HAP-1 (cell line): ENCODE results near the gene ARHGAP10.
A peak's percentile ranks its signal among the peaks of the same experiment; 100 is the strongest.

ENCODE experiments used
- DNase-seq, 2 experiments: peaks; one replicate each; pipeline ENCODE4 v3.0.0-alpha.2; 2016 to 2020; ENCODE audit warnings: low spot score in 2 of 2
- H3K27me3 ChIP-seq: fragments of 250-450 bp; sonication (Bioruptor Pico); 2 replicates; pipeline ENCODE4 v1.5.1; 2020; ENCODE audit warnings: low read depth, mild to moderate bottlenecking, moderate library complexity
- H3K36me3 ChIP-seq: fragments of 250-450 bp; sonication (Bioruptor Pico); replicated peaks from 2 replicates; pipeline ENCODE4 v1.5.1; 2020; ENCODE audit warnings: mild to moderate bottlenecking
- H3K4me1 ChIP-seq: fragments of 250-450 bp; sonication (Bioruptor Pico); 2 replicates; pipeline ENCODE4 v1.5.1; 2020; ENCODE audit warnings: mild to moderate bottlenecking
- H3K4me3 ChIP-seq: fragments of 250-450 bp; sonication (Bioruptor Pico); 2 replicates; pipeline ENCODE4 v1.5.1; 2020; ENCODE audit warnings: mild to moderate bottlenecking, moderate library complexity
- H3K9me3 ChIP-seq: fragments of 250-450 bp; sonication (Bioruptor Pico); 2 replicates; pipeline ENCODE4 v1.5.1; 2020; ENCODE audit warnings: mild to moderate bottlenecking, moderate library complexity
- in situ Hi-C: fragments of 300-500 bp; cut with MboI; formaldehyde crosslinking; loops from 3 replicates; pipeline ENCODE4 v1.14.3; 2020; ENCODE audit warnings: low sequenced_read_pairs, inconsistent platforms, mixed read lengths

The ARHGAP10 gene

DNA sequence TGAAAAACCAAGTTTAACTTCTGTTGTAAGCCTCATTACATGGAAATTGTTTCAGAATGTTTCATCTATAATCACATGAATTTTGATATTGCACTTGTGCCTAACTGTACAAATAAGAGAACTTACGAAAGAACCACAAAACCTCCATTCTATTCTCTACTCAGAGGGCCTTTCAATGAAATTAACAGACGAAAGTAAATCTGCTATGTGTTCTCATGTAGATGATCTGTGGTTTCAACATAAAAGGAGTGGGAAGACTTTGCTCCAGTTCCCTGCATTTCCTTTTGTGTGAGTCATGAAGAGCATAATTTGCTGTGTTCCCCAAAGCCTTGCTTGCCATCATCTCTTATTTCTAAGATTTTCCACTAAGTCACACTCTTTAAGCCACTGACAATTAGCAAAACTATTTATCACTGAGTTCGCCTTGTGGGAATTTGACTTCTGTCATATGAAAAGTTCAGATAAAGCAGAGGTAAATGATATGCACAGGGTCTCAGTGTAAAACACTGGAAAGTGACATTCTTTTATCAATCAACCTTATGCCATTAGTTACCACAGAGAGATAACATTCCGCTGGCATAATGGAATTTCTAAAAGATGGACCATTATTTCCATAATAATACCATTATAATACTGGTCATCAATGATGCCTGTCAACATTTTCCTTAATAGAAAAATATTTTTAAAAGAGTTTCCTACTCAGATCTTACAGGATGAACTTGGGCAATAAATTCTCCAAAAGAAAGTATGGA is 380.5 kb downstream of the ARHGAP10 start:
- Histone ChIP-seq H3K4me3 (no peak overlapping the region), H3K9me3 (no peaks in the 10 kb centered on the region), H3K27me3 (no peaks in the 10 kb centered on the region), H3K36me3 (no peaks in the 10 kb centered on the region), H3K4me1 (peaks cover 33% of the 10 kb centered on the region)
- in situ Hi-C loops: no loop called here
- DNase-seq: peak; percentile 48 to 99

DNA sequence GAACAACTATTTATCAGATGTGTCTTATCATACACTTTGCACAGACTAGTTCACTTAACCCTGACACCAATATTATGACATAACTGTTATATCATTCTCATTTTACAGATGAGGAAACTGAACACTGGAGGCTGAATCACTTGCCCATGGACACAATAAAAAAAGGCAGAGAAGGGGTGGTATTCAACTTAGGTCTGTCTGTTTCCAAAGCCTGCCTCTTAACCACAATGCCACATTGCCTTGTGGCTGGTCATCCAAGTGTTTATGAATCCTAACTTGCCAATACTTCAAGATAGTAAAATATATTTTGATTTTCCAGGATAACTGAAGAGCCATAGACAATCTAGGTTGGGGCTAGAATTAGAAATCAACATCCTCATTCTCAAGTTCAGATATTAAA is 382.5 kb downstream of the ARHGAP10 start:
- no peaks in the 10 kb centered on the region for H3K36me3 ChIP-seq
- H3K27me3 ChIP-seq: no peaks in the 10 kb centered on the region
- no peak for DNase-seq
- peaks cover 33% of the 10 kb centered on the region for H3K4me1 ChIP-seq
- H3K4me3 ChIP-seq: no peak overlapping the region
- in situ Hi-C loops: no loop called here
- no peaks in the 10 kb centered on the region for H3K9me3 ChIP-seq

DNA sequence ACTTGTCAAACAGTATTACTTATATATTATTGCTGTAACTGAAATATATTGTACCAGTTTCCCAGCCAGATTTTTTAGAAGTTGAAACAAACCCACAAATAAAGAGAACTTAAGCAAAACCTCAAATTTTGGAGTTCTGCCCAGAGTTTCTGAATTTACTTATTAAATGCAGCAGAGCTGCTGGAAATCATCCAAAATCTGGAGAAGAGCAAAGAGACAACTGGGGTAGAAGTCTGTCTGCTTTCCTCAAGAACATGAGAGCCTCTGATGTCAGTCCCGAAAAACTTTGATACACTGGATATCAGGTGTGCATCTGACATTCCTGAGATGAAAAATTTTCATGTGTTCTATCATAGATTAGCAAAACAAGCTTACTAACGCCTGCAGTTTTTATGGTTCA is 384.4 kb downstream of the ARHGAP10 start:
- peaks cover 30% of the 10 kb centered on the region for H3K4me1 ChIP-seq
- H3K9me3 ChIP-seq: no peaks in the 10 kb centered on the region
- no peaks in the 10 kb centered on the region for H3K36me3 ChIP-seq
- in situ Hi-C loops: no loop called here
- H3K27me3 ChIP-seq: no peaks in the 10 kb centered on the region
- no peak for DNase-seq
- H3K4me3 ChIP-seq: no peak overlapping the region

DNA sequence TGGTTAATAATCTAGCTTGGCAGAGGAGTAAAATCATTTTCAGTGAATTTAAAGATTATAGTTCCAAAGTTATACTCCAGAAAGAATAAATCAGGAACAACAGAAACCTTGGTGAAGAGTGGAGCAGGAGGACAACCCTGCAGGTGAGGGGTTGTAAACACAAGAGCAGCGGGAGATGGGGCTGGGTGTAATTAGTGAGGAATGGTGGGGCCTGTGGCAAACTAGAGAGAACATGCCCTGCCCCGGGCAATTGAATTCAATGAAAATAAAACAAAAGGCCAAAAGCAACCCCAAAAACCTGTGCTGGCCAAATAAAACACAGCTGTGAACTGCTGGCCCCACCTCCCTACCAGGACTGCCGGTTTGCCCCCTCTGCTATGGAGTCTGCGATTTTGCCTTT is 385.1 kb downstream of the ARHGAP10 start:
- no peaks in the 10 kb centered on the region for H3K36me3 ChIP-seq
- in situ Hi-C loops: no loop called here
- H3K4me1 ChIP-seq: peaks cover 23% of the 10 kb centered on the region
- no peak overlapping the region for H3K4me3 ChIP-seq
- H3K9me3 ChIP-seq: no peaks in the 10 kb centered on the region
- peak in 1 of 2 experiments; percentile 12 for DNase-seq
- H3K27me3 ChIP-seq: no peaks in the 10 kb centered on the region

DNA sequence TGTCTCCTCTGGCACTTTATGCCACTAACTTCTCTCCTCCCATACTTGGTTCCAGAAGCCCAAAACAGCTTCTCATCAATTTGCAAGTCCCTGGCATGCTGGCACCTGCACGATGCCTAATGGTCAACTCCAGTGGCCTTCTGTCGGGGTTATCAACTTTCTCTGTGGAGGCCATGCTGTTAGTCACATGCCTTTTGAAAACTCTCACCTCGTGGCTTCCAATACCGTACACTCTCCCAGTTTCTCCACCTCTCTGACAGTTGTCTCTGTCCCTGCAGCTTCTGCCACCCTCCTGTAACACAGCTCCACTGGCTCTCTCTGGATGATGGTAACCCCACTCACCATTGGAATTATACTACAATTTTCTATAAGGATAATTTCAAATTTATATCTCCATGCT is 386.3 kb downstream of the ARHGAP10 start:
- Histone ChIP-seq H3K36me3 (no peaks in the 10 kb centered on the region), H3K27me3 (no peaks in the 10 kb centered on the region), H3K9me3 (peaks cover 7% of the 10 kb centered on the region; the same call in 1 of the 2 replicates), H3K4me1 (peaks cover 16% of the 10 kb centered on the region), H3K4me3 (no peak overlapping the region)
- in situ Hi-C loops: no loop called here
- no peak for DNase-seq

DNA sequence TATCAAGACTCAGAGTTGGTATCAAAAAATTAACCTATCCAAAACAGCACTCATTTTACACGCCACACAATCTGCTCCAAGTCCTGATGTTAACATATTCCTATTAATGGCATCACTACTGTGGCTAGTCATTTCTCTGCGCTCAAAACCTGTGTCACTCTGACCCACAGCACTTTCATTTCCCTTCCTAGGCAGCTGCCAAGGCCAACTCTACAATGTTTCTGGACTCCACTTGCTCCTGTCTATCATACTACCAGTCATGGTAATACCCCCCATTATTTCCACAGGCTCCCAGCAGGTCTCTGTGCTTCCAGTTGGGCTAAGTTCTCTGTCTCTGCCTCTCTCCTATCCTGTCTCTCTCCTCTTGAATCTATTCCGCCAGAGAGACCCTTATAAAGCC is 386.7 kb downstream of the ARHGAP10 start:
- Histone ChIP-seq H3K4me3 (no peak overlapping the region), H3K4me1 (peaks cover 16% of the 10 kb centered on the region), H3K27me3 (no peaks in the 10 kb centered on the region), H3K36me3 (no peaks in the 10 kb centered on the region), H3K9me3 (peaks cover 8% of the 10 kb centered on the region; the same call in 1 of the 2 replicates)
- in situ Hi-C loops: no loop called here
- DNase-seq: no peak

DNA sequence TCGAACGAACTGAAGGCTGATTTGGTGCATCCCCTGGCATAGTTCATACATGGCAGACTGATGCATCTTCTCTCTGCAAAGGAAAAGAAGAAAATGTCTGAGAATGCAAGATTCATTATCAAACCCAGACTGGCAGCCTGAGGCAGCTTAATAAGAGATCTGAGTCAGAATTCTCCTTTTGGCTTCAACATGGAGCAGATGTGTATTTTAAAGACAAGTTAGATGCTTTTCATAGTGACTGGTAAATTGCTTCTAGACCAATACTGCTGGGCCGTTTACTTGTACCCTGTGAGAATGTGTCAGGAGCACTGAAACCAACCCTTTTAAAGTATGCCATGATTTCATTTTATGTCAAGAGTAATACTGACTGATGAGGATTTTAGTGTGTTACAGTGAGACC is 388.3 kb downstream of the ARHGAP10 start:
- Histone ChIP-seq H3K9me3 (peaks cover 8% of the 10 kb centered on the region; the same call in 1 of the 2 replicates), H3K4me1 (peaks cover 12% of the 10 kb centered on the region), H3K4me3 (no peak overlapping the region), H3K27me3 (no peaks in the 10 kb centered on the region), H3K36me3 (no peaks in the 10 kb centered on the region)
- in situ Hi-C loops: no loop called here
- DNase-seq: no peak
